HEK293T (cell line): ENCODE results near the gene SYDE2.
"Not testable (repeated sequence)": the region's sequence is repeated elsewhere in the genome, so short reads cannot be mapped to it uniquely, and the experiment has no call there.

Experiments used
- CTCF ChIA-PET: fragments of 350-600 bp; formaldehyde crosslinking; extraction: SDS; loops from one replicate; lab custom pipeline; 2021; ENCODE audit warnings: antibody characterized with exemption, inconsistent platforms; lab: Yijun Ruan, JAX
- POLR2A ChIA-PET: fragments of 350-600 bp; formaldehyde crosslinking; extraction: SDS; loops from one replicate; lab custom pipeline; 2020; ENCODE audit warnings: antibody characterized with exemption, inconsistent platforms; lab: Yijun Ruan, JAX
- DNase-seq: peaks from one replicate; pipeline ENCODE4 v3.0.0; 2012; ENCODE audit warnings: mixed read lengths; ENCODE audit errors: extremely low spot score
- ARNT ChIP-seq: fragments of 450-650 bp; IDR thresholded peaks from 2 replicates; pipeline ENCODE4 v1.6.1; 2017; ENCODE audit warnings: mild to moderate bottlenecking
- BHLHE40 ChIP-seq: fragments of 450-650 bp; IDR thresholded peaks from 2 replicates; pipeline ENCODE4 v1.6.1; 2016; ENCODE audit warnings: mild to moderate bottlenecking, moderate library complexity, borderline replicate concordance
- CTBP1 ChIP-seq: fragments of 450-650 bp; IDR thresholded peaks from 2 replicates; pipeline ENCODE4 v1.6.1; 2016; ENCODE audit warnings: borderline replicate concordance
- ELF4 ChIP-seq: fragments of 450-650 bp; IDR thresholded peaks from 2 replicates; pipeline ENCODE4 v1.6.1; 2017; ENCODE audit warnings: antibody characterized with exemption
- FOXA1 ChIP-seq: fragments of 450-650 bp; IDR thresholded peaks from 2 replicates; pipeline ENCODE4 v1.6.1; 2016; ENCODE audit warnings: mild to moderate bottlenecking
- FOXK2 ChIP-seq: fragments of 450-650 bp; IDR thresholded peaks from 2 replicates; pipeline ENCODE4 v1.6.1; 2016; ENCODE audit warnings: mild to moderate bottlenecking
- FOXM1 ChIP-seq: fragments of 450-650 bp; IDR thresholded peaks from 2 replicates; pipeline ENCODE4 v1.6.1; 2017; ENCODE audit warnings: mild to moderate bottlenecking, borderline replicate concordance
- HDGF ChIP-seq: fragments of 450-650 bp; IDR thresholded peaks from 2 replicates; pipeline ENCODE4 v1.6.1; 2017; ENCODE audit warnings: antibody characterized with exemption, borderline replicate concordance
- L3MBTL2 ChIP-seq: fragments of 450-650 bp; conservative IDR thresholded peaks from 2 replicates; pipeline ENCODE4 v1.6.1; 2016; ENCODE audit warnings: mild to moderate bottlenecking
- LEF1 ChIP-seq: fragments of 450-650 bp; IDR thresholded peaks from 2 replicates; pipeline ENCODE4 v1.6.1; 2017; ENCODE audit warnings: mild to moderate bottlenecking, borderline replicate concordance
- NFRKB ChIP-seq: fragments of 450-650 bp; IDR thresholded peaks from 2 replicates; pipeline ENCODE4 v1.6.1; 2016; ENCODE audit warnings: mild to moderate bottlenecking, moderate library complexity
- PKNOX1 ChIP-seq: fragments of 450-650 bp; IDR thresholded peaks from 2 replicates; pipeline ENCODE4 v1.6.1; 2016
- SP1 ChIP-seq: fragments of 450-650 bp; IDR thresholded peaks from 2 replicates; pipeline ENCODE4 v1.6.1; 2017
- SUZ12 ChIP-seq: fragments of 450-650 bp; IDR thresholded peaks from 2 replicates; pipeline ENCODE4 v1.6.1; 2016; ENCODE audit warnings: mild to moderate bottlenecking
- TARDBP ChIP-seq: fragments of 450-650 bp; IDR thresholded peaks from 2 replicates; pipeline ENCODE4 v1.6.1; 2016
- ZNF384 ChIP-seq: fragments of 450-650 bp; IDR thresholded peaks from 2 replicates; pipeline ENCODE4 v1.6.1; 2016

SYDE2 gene

GRCh38 chr1:85200463-85201339 lies at the start of gene SYDE2:
TSS of gene SYDE2 (minus strand) at chr1:85201016. CDS start at chr1:85200996, 20 bp downstream.
- TF ChIP-seq NFRKB (no peak), ELF4 (no peak), HDGF (no peak), ARNT (peak; percentile 54; the same call in 1 of the 2 replicates), FOXK2 (no peak), L3MBTL2 (peak; percentile 19; the same call in 1 of the 2 replicates), FOXM1 (peak; percentile 70; the same call in 1 of the 2 replicates), SUZ12 (no peak), SP1 (no peak), CTBP1 (no peak), BHLHE40 (no peak), FOXA1 (no peak), ZNF384 (no peak), TARDBP (no peak), PKNOX1 (peak; percentile 97), LEF1 (no peak; the same call in 1 of the 2 replicates)
- ChIA-PET POLR2A (interaction anchor here (0.6 to 3.7 kb wide), 5 partner anchors 20 to 243 kb away, joined by 3 to 16 read pairs (median 4); partner anchors contain the start of gene C1orf52), CTCF (interaction anchor here (0.6 kb wide), 1 partner anchor 697 kb away, joined by 4 read pairs; no protein-coding TSS in a partner anchor)
- DNase-seq: peak; percentile 91

GRCh38 chr1:85249042-85249441 lies 48.2 kb upstream of the SYDE2 start:
- not testable (repeated sequence) for DNase-seq
- CTCF ChIA-PET: interaction anchor here (1.4 kb wide), 1 partner anchor 9 kb away, joined by 3 read pairs; no protein-coding TSS in a partner anchor

GRCh38 chr1:85245891-85246290 lies 45.1 kb upstream of the SYDE2 start:
- no peak for DNase-seq
- ChIA-PET POLR2A (interaction anchor here (1.1 kb wide), 1 partner anchor 14 kb away, joined by 3 read pairs; the partner anchor contains the start of gene C1orf52), CTCF (interaction anchor here (0.6 kb wide), 1 partner anchor 36 kb away, joined by 4 read pairs; no protein-coding TSS in a partner anchor)
- no peak for TF ChIP-seq ELF4
- TF ChIP-seq PKNOX1: no peak
- TF ChIP-seq ARNT: no peak
- no peak for TF ChIP-seq NFRKB
- no peak for TF ChIP-seq FOXK2
- TF ChIP-seq FOXA1: no peak
- TF ChIP-seq LEF1: no peak

More at GRCh38 chr1:85249042-85249441, 48.2 kb upstream of the SYDE2 start:
- POLR2A ChIA-PET: not testable (repeated sequence)

GRCh38 chr1:85245456-85245855 lies 44.6 kb upstream of the SYDE2 start:
- no peak for TF ChIP-seq NFRKB
- no peak for TF ChIP-seq ARNT
- TF ChIP-seq L3MBTL2: no peak
- no peak for TF ChIP-seq ELF4
- TF ChIP-seq BHLHE40: no peak
- TF ChIP-seq FOXM1: no peak
- TF ChIP-seq CTBP1: no peak
- TF ChIP-seq ZNF384: no peak
- TF ChIP-seq TARDBP: no peak
- TF ChIP-seq FOXK2: no peak
- TF ChIP-seq SUZ12: no peak
- no peak for TF ChIP-seq HDGF
- no peak for TF ChIP-seq PKNOX1
- TF ChIP-seq SP1: no peak
- TF ChIP-seq FOXA1: no peak
- TF ChIP-seq LEF1: no peak
- DNase-seq: no peak
- ChIA-PET POLR2A (interaction anchor here (1.0 to 1.1 kb wide), 2 partner anchors 14 to 335 kb away, joined by 3 read pairs; partner anchors contain the start of genes C1orf52 and CCN1), CTCF (interaction anchor here (1.5 to 2.0 kb wide), 3 partner anchors 10 to 136 kb away, joined by 6 to 10 read pairs (median 9); partner anchors contain the start of gene C1orf52)

GRCh38 chr1:85244271-85245061 lies 43.6 kb upstream of the SYDE2 start:
- POLR2A ChIA-PET: interaction anchor here (1.0 to 1.5 kb wide), 3 partner anchors 11 to 336 kb away, joined by 3 to 5 read pairs (median 3); partner anchors contain the start of genes C1orf52 and CCN1

More at GRCh38 chr1:85244271-85245061, 43.6 kb upstream of the SYDE2 start:
- CTCF ChIA-PET: interaction anchor here (0.7 to 2.0 kb wide), 8 partner anchors 11 to 300 kb away, joined by 3 to 10 read pairs (median 4); partner anchors contain the start of gene C1orf52
- no peak for DNase-seq
- no peak for TF ChIP-seq ZNF384
- 0 out of 2 replicates have a peak, but pooled peaks have one; percentile 38 for TF ChIP-seq PKNOX1
